GM21526 (cell line): ENCODE data around the gene CAGE1.
"Not testable (repeated sequence)": the region's sequence is repeated elsewhere in the genome, so short reads cannot be mapped to it uniquely, and the experiment has no call there.

Experiments
- ATAC-seq: cut with Tn5 transposase; IDR thresholded peaks from one replicate; pipeline ENCODE4 v1.9.1; 2021; ENCODE audit warnings: moderate library complexity; ENCODE audit not compliant: unreplicated experiment, low FRiP score

Gene CAGE1

GRCh38 chr6:7341271-7341670, 48.3 kb downstream of the CAGE1 start:
- no peak for ATAC-seq

DNA sequence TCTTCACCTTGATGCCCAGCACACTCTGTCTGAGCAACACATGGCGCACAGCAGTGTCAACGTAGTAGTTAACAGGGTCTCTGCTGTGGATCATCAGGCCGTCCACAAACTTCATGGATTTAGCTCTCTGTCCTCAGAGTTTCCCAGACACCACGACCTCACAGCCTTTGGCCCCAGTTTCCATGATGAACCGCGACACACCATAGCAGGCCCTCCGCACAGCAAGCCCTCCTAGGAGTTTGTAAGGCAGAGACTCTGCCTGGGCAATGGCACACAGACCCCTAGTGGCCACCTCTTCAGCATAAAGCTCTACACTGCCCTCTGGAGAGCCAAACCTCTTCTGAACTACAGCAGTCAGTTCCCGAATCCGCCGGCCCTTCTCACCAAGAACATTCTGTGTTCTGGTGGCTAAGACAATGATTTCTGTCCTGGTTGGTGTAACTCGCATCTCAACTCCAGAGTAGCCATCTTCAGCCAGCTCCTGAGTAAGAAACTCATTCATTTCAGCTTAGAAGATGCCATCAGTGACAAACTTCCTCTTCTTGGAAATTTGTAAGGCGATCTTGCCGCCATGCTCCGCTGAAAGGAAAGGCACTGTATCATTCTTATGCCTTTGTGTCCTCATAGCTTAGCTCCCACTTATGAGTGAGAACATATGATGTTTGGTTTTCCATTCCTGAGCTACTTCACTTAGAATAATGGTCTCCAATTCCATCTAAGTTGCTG, 50.4 kb downstream of the CAGE1 start:
- ATAC-seq: not testable (repeated sequence)

DNA sequence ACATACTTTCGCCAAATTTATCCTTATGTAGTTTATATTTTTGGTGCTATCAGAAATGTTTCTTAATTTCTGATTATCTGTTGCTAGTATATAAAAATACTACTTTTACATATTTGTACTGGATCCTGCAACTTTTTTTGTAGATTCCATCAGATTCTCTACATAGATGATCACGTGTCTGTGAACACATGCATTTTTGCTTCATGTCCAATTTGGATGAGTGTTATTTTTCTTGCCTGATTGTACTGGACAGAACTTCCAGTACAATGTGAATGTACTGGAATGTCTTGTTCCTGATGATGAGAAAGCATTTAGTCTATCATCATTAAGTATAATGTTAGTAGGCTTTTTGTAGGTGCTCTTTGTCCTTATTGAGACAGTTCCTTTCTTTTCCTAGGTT, 51.5 kb downstream of the CAGE1 start:
- no peak for ATAC-seq

DNA sequence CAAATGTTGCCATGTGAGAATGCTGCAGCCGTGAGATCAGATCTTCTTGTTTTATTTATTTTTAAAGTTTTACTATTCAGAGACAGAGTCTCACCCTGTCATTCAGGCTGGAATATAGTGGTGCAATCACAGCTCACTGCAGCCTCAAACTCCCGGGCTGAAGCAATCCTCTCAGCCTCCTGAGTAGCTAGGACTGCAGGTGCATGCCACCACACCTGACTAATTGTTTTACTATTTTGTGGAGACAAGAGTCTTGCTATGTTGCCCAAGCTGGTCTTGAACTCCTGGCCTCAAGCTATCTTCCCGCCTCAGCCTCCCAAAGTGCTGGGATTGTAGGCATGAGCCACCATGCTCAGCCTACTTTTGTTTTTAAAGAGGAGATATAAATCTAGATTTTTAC, 54.0 kb downstream of the CAGE1 start:
- ATAC-seq: no peak

DNA sequence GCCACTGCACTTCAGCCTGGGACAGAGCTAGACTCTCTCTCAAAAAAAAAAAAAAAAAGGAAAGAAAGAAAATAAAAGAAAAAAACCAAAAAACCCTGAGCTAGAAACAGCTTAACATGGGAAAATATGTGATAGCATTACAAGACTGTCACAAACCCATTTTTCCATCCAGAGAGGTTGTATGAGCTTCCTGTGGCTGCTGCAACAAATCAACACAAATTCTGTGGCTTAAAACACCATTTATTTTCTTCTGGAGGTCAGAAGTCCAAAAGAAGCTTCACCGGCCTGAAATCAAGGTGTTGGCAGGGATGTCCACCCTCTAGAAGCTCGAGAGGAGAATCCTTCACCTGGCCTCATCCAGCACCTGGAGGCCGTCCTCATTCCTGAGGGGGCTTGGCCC, 54.9 kb downstream of the CAGE1 start:
- no peak for ATAC-seq

GRCh38 chr6:7332090-7332745, 57.3 kb downstream of the CAGE1 start:
- ATAC-seq: no peak

- no peak for ATAC-seq
These were observed 58.1 kb downstream of the CAGE1 start for GRCh38 chr6:7331452-7331851.

DNA sequence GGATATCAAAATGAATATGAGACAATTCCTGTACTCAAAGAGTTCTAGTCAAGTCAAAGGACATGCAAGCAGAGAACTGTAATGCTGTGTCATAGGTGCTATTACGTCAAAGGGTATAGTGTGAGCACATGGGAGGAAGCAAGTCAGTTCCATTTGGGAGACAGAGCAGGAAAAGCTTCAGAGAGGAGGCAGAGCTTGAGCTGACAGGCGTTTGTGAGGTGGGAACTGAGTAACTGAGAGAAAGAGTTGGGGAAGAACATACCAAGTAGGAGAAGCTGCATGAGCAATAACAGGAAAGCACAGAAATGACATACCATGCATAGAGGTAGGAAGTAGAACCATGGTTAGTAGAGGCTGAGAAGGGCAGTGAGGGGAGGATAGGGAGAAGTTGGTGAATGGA, 61.3 kb downstream of the CAGE1 start:
- no peak for ATAC-seq

DNA sequence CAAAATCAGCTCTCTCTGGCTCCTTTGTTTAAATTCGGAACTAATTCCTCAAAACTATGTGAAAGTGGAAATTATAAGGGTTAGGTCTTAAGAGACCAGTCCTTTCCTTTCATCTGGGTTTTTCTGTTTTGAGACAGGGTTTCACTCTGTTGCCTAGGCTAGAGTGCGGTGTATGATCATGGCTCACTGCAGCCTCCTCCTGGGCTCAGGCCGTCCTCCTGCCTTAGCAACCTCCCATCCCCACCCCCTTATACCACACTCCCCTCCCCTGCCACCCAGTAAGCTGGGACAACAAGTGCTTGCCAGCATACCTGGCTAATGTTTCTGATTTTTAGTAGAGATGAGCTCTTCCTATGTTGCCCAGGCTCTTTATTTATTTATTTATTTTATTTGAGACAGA, 63.8 kb downstream of the CAGE1 start:
- no peak for ATAC-seq

GRCh38 chr6:7324520-7324919, 65.0 kb downstream of the CAGE1 start:
- peak; percentile 72 for ATAC-seq

- no peak for ATAC-seq
These were observed 66.5 kb downstream of the CAGE1 start for GRCh38 chr6:7323074-7323473.

- ATAC-seq: not testable (repeated sequence)
These were observed 67.7 kb downstream of the CAGE1 start for GRCh38 chr6:7321866-7322265.

DNA sequence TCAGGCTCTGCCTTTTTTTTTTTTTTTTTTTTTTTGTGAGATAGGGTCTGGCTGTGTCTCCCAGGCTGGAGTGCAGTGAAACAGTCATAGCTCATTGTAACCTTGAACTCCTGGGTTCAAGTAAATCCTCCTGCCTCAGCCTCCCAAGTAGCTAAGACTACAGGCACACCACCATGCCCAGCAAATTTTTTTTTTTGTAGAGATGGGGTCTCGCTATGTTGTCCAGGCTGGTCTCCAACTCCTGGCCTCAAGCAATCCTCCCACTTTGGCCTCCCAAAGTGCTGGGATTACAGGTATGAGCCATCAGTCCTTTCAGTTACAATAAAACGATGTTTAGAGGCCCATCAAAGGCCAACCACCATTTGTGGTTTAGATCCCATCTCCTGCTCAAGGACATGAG, 70.1 kb downstream of the CAGE1 start:
- ATAC-seq: not testable (repeated sequence)

DNA sequence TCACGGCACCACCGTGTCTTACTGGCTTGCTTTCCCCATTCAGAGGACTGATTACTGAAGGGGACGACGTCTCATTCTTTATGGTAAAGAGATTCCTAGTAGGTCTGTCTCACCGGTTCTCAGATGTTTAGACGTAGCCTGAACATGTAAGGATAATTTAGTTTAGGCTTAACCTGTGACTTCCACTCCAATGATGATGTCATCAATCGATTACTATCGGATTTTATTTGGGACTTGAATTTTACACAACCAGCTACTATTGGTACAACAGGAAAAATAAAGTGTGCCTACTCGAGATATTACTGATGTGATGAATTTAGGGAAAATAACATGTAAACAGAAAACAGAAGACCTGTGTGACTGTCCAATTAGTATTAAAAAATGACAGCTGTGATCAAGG, 72.0 kb downstream of the CAGE1 start:
- ATAC-seq: no peak

- no peak for ATAC-seq
These were observed 72.6 kb downstream of the CAGE1 start for GRCh38 chr6:7316658-7317533.

DNA sequence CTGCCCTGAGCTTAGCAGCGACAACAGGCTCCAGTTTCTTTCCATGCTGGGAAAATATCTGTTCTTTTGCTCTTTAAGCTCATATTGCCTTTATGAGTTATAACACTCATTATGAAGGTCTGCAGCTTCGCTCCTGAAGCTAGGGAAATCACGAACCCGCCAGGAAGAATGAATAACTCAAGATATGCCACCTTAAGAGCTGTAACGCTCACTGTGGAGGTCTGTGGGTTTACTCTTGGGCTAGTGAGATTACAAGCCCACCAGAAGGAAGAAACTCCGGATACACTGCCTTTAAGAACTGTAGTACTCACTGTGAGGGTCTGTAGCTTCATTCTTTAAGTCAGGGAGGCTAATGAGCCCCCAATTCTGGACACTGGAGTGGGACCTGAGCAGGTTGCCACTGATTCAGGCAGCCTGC, 73.6 kb downstream of the CAGE1 start:
- no peak for ATAC-seq

- ATAC-seq: not testable (repeated sequence)
These were observed 74.2 kb downstream of the CAGE1 start for GRCh38 chr6:7315087-7315947.

GRCh38 chr6:7314414-7314813, 75.1 kb downstream of the CAGE1 start:
- ATAC-seq: no peak

DNA sequence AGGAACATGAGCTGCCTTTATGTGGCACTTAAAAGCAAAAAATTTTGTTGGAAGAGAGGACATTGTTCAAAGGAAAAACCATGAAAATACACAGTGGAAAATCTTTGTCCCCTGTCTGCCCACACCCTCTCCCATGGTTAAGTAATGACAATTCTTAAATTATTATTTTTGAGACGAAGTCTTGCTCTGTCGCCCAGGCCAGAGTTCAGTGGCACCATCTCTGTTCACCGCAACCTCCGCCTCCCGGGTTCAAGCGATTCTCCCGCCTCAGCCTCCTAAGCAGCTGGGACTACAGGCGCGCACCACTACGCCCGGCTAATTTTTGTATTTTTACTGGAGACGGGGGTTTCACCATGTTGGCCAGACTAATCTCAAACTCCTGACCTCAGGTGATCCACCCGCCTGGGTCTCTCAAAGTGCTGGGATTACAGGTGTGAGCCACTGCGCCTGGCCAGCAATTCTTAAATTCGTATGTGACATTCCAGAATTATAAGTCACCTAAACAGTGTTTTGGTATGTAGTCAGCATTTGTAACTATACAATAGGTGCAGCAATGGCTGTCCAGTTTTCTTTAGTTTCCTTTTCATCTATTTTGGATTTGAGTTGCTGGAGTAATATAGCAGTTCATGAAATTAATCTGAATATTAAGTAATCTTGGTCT, 75.9 kb downstream of the CAGE1 start:
- no peak for ATAC-seq
